K562 (cell line): ENCODE results near the gene SYT14.
"Not testable (repeated sequence)": the region's sequence is repeated elsewhere in the genome, so short reads cannot be mapped to it uniquely, and the experiment has no call there.

Source experiments
- EHMT2 ChIP-seq: fragments of 450-650 bp; IDR thresholded peaks from 2 replicates; pipeline ENCODE4 v1.6.1; 2018; ENCODE audit warnings: antibody characterized with exemption
- EZH2 ChIP-seq: IDR thresholded peaks from 2 replicates; pipeline ENCODE4 v1.6.1; 2012; ENCODE audit warnings: low read depth, mild to moderate bottlenecking, inconsistent platforms, low read length, borderline replicate concordance

GRCh38 chr1:209888291-209889076 is 49.5 kb upstream of the SYT14 start:
- TF ChIP-seq EHMT2, EZH2: not testable (repeated sequence)
